Measurements from ENCODE around the gene CMTM8.
"Not testable (repeated sequence)": the region's sequence is repeated elsewhere in the genome, so short reads cannot be mapped to it uniquely, and the experiment has no call there.

CMTM8 gene

GRCh38 chr3:32238453-32239306 is at the start of gene CMTM8:
Gene CMTM8, plus strand, starts transcription at chr3:32238680. Its CDS starts 293 bp downstream, at chr3:32238973.
- DNase-seq (ENCODE audit: low read depth in 2 of 2): peak; percentile 29 to 53

- no peak for DNase-seq (ENCODE audit: low read depth in 2 of 2)
Observed at GRCh38 chr3:32189693-32190092, 48.8 kb upstream of the CMTM8 start.

GRCh38 chr3:32190556-32190955 is 47.9 kb upstream of the CMTM8 start:
- DNase-seq (ENCODE audit: low read depth in 2 of 2): not testable (repeated sequence)

- DNase-seq (ENCODE audit: low read depth in 2 of 2): no peak
Observed at GRCh38 chr3:32193101-32193500, 45.4 kb upstream of the CMTM8 start.

GRCh38 chr3:32194653-32195052 is 43.8 kb upstream of the CMTM8 start:
- DNase-seq (ENCODE audit: low read depth in 2 of 2): no peak

- no peak for DNase-seq (ENCODE audit: low read depth in 2 of 2)
Observed at GRCh38 chr3:32195995-32196540, 42.4 kb upstream of the CMTM8 start.

GRCh38 chr3:32197991-32198390 is 40.5 kb upstream of the CMTM8 start:
- DNase-seq (ENCODE audit: low read depth in 2 of 2): no peak

GRCh38 chr3:32198714-32199113 is 39.8 kb upstream of the CMTM8 start:
- DNase-seq (ENCODE audit: low read depth in 2 of 2): no peak

- DNase-seq (ENCODE audit: low read depth in 2 of 2): no peak
Observed at GRCh38 chr3:32200490-32200889, 38.0 kb upstream of the CMTM8 start.

- DNase-seq (ENCODE audit: low read depth in 2 of 2): no peak
Observed at GRCh38 chr3:32200992-32201758, 37.3 kb upstream of the CMTM8 start.

- DNase-seq (ENCODE audit: low read depth in 2 of 2): no peak
Observed at GRCh38 chr3:32202496-32202895, 36.0 kb upstream of the CMTM8 start.

GRCh38 chr3:32203854-32204253 is 34.6 kb upstream of the CMTM8 start:
- DNase-seq (ENCODE audit: low read depth in 2 of 2): no peak

- no peak for DNase-seq (ENCODE audit: low read depth in 2 of 2)
Observed at GRCh38 chr3:32208447-32208846, 30.0 kb upstream of the CMTM8 start.

- DNase-seq (ENCODE audit: low read depth in 2 of 2): no peak
Observed at GRCh38 chr3:32215185-32215584, 23.3 kb upstream of the CMTM8 start.

GRCh38 chr3:32216172-32216783 is 22.2 kb upstream of the CMTM8 start:
- DNase-seq (ENCODE audit: low read depth in 2 of 2): no peak

- DNase-seq (ENCODE audit: low read depth in 2 of 2): no peak
Observed at GRCh38 chr3:32217339-32217738, 21.1 kb upstream of the CMTM8 start.

- DNase-seq (ENCODE audit: low read depth in 2 of 2): no peak
Observed at GRCh38 chr3:32219537-32219936, 18.9 kb upstream of the CMTM8 start.

GRCh38 chr3:32220006-32220405 is 18.5 kb upstream of the CMTM8 start:
- no peak for DNase-seq (ENCODE audit: low read depth in 2 of 2)

GRCh38 chr3:32222950-32223349 is 15.5 kb upstream of the CMTM8 start:
- no peak for DNase-seq (ENCODE audit: low read depth in 2 of 2)

- DNase-seq (ENCODE audit: low read depth in 2 of 2): no peak
Observed at GRCh38 chr3:32224016-32224516, 14.4 kb upstream of the CMTM8 start.

- no peak for DNase-seq (ENCODE audit: low read depth in 2 of 2)
Observed at GRCh38 chr3:32226875-32227500, 11.5 kb upstream of the CMTM8 start.

- not testable (repeated sequence) for DNase-seq (ENCODE audit: low read depth in 2 of 2)
Observed at GRCh38 chr3:32228743-32229142, 9.7 kb upstream of the CMTM8 start.
